ENCODE results near the gene DPY19L1.
"Not testable (repeated sequence)": the region's sequence is repeated elsewhere in the genome, so short reads cannot be mapped to it uniquely, and the experiment has no call there.

The DPY19L1 gene

DNA sequence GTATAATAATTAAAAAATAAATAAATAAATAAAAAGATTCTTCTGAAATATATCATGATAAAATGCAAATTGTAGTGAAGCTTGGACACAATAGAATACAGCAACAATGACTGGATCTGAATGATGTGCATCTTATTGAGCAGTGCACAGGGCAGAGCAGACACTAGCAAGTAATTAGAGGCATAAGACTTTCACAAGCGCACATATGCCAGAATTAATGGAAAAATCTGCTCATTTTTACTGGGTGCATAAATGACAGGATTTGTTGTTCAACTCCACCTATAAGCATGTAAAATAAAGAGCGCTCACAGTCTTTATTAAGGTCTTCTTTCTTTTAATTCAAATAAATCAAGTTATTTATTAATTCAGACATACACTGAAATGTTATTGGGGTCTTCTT is 125.0 kb downstream of the DPY19L1 start:
- no peak for DNase-seq

DNA sequence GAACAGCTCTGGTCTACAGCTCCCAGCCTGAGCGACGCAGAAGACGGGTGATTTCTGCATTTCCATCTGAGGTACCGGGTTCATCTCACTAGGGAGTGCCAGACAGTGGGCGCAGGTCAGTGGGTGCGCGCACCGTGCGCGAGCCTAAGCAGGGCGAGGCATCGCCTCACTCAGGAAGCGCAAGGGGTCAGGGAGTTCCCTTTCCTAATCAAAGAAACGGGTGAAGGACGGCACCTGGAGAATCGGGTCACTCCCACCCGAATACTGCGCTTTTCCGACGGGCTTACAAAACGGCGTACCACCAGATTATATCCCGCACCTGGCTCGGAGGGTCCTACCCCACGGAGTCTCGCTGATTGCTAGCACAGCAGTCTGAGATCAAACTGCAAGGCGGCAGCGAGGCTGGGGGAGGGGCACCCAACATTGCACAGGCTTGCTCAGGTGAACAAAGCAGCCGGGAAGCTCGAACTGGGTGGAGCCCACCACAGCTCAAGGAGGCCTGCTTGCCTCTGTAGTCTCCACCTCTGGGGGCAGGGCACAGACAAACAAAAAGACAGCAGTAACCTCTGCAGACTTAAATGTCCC is 130.9 kb downstream of the DPY19L1 start:
- DNase-seq, result not testable (repeated sequence)

DNA sequence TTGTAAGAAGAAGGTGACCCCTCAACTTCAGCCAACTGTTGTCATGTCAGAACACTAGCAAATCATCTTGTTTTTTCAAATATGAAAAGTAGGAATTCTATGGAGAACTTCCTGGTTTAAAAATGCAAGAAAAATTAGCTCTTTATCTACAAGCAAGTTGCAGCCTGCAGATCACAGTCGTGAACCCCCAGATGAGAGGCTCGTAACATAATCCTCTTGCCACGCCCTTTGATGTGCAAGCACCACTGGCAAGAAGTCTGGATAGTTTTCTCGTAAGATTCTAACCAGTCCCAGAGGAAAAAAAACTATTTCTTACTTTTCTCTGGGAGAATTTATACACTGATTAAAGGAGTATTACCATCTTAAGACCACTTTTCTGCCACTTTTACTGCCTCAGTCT is 132.3 kb downstream of the DPY19L1 start:
- DNase-seq, result no peak

DNA sequence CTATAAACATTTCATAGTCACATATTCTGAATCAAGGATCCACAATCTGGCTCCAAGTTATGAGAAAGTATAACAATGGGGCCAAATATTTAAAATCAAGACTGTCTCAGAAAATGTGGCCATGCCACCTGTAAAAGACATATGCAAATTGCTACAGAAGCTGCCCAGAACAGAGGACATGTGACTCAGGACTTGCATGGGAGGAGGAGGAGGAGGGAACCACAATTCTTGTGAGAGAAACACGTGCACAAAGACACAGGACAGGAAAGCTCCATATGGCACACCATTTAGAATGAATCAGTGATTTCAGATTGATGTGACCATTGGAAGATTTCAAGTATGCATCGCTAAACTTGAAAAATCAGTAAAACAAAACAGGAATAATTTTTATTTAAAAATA is 133.4 kb downstream of the DPY19L1 start:
- not testable (repeated sequence) for DNase-seq

DNA sequence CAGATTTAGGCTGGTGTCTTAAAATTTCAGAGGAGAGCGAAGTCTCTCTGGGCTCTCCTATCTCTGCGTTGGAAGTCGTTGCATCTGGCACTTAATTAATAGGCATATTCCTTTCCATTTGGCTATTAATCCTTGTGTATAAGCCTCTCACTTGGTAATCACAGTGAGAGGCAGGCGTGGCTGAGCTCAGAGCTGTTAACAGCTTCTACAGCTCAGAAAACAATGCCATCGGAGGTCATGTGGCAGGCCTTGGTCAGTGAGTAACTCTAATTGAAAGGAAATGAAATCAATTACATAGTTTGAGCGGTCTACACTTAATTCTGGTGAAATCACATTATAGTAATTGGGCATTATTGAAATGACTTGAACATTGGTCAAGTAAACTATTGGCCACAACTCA is 135.1 kb downstream of the DPY19L1 start:
- no peak for DNase-seq

DNA sequence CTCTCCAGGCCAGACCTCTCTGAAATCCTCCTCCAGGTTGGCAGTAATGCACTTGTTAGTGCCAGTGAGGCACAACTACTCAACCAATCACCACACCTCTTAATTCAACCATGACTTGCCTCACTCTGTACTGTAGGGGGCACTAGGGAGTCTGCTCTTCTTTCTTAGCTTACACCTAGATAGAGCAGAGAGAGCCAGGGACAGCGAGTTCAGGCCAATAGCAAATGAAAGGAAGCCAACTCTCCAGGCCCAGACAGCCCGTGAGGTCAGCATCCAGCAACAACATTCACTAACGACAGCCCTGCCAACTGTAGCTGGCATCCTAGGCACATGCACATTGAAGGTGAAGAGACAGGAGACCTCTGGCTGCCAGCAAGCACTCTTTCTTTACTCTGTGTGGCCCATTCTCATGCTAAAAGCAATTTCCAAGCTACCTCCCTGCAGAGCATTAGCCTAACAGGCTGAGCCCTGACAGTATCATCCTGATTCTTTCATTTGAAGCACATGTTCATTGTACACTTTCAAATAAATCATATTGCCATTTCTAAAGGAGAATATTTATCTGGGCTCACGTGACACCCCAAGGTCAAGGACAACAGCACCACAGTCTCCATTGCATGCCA is 136.3 kb downstream of the DPY19L1 start:
- no peak for DNase-seq

DNA sequence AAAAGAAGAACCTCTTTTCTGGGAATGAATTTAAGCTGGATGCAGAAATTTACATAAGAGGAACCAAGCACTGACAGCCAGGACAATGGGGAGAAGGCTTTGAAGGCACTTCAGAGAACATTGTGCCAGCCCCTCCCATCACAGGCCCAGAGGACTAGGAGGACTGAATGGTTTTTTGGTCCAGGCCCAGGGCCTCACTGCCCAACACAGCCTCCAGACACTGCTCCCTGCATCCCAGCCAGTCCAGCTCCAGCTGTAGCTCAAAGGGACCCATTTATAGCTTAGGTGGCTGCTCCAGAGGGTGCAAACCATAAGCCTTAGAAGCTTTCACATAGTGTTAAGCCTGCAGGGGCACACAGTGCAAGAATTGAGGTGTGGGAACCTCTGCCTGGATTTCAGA is 142.1 kb downstream of the DPY19L1 start:
- no peak for DNase-seq

DNA sequence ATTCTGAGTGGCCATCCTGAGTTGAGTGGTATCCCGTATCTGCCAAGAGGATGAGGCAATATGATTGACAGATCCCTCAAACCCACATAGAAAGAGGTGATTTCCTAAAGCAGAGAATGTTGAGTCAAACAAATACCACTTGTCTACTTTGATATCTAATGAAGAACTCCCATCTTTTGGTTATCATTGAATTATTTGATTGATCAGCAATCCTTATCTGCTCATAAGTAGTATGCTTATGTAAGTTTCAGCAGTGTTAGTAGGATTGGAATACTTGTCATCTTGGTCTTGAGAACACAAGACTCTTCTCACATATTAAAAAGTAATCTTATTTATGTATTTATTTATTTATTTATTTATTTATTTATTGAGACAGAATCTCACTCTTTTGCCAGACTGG is 147.3 kb downstream of the DPY19L1 start:
- no peak for DNase-seq

DNA sequence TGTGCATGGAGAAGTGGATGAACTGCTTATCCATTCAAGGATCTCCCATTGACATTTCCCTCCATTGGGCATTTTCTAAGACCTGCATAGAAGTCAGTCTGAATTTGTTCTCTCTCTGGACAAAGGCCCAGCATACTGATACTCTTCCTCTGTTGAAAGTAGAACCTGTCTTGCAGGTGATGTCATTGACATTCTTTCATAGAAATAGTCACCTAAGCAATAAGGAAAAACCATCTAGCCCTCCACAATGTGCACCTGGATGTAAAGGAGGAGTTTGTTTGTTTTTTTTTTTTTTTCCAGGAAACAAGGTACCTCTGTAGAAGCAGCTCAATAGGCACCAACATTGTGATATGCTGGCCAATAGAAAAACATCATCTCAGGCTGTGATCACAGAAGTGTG is 150.4 kb downstream of the DPY19L1 start:
- no peak for DNase-seq

DNA sequence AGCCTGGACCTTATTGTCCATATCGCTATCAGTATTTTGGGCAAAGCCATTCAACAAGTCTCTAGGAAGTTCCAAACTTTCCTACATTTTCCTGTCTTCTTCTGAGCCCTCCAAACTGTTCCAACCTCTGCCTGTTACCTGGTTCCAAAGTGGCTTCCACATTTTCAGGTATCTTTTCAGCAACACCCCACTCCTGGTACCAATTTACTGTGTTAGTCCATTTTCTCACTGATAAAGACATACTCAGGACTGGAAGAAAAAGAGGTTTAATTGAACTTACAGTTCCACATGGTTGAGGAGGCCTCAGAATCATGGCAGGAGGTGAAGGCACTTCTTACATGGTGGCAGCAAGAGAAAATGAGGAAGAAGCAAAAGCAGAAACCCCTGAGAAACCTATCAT is 153.4 kb downstream of the DPY19L1 start:
- DNase-seq, result not testable (repeated sequence)

DNA sequence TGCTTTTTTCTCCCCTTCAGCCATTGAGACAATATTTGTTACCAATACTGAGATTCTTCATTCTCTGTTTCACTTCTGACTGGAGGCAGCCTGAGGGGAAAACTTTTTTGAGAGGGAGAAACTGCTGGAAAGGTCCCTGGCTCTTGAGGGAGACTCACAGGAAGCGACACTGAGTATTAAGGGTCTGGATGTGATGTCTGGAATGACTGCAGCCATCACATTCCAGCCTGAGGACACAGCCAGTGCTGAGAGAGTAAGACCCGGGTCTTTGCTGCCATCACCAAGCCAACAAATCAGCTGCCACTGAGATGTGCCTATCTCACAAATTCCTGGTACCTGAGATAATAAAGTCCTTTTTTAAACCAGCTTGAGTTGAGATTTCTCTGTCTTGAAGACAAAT is 157.4 kb downstream of the DPY19L1 start:
- no peak for DNase-seq

DNA sequence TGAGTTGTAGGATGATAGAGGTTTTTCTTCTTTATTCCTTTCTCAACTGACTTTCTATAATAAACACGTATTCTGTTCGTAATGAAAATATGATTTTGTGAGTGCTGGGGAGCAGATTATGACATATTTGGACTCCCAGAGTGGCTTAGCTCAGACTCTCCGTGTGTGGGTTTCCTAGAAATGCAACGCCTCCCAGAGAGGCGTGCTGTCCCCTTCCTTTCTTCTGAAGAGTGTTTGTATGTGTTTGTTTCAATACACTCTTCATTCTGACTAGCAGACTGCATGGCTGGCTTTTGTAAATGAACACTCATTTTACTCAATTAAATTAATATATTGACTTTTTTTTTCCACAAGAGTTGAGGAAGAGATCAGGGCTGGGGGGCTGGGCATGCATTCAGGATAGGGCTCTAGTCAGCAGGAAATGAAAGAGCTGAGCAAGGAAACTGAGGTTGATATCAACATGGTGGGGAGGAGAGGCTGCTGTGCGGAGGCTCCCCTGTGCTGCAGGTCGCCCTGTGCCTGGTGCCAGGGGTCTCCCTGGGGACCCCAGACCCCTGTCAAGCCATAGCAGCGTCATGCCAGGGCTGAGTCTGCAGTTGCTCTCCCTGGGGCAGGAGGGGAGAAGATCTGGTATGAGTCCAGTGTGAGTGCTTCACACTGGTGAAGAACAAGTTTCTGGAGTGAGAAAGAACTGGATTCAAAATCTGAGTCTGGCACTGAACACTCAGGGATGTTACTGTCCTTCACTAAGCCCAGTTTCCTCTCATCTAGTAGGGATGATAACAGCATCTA is 158.1 kb downstream of the DPY19L1 start:
- not testable (repeated sequence) for DNase-seq
